ENCODE data around the gene ZBTB17. TPM values are rescaled to one million over a fixed set of nuclear protein-coding genes. Genes with fewer than 3 reads are reported as not detected.

The ZBTB17 gene
- total RNA-seq, 1 donor from 2014 or later, result 155 TPM

GRCh38 chr1:15998929-15999328 lies 23.0 kb upstream of the ZBTB17 start:
- DNase-seq (ENCODE audit: low spot score in 2 of 2), result no peak
- intact Hi-C loops (cut with DNase I), result no loop called here
- H3K4me1 ChIP-seq, result no peaks in the 10 kb centered on the region
- H3K36me3 ChIP-seq, result no peaks in the 10 kb centered on the region
- no peak overlapping the region for H3K27ac ChIP-seq
- H3K9me3 ChIP-seq, result no peaks in the 10 kb centered on the region
- H3K27me3 ChIP-seq, result no peaks in the 10 kb centered on the region
- H3K4me3 ChIP-seq, result no peak overlapping the region
- no peak for TF ChIP-seq CTCF (IDR thresholded peaks at IDR 0.05)

GRCh38 chr1:15997637-15998280 lies 21.9 kb upstream of the ZBTB17 start:
- no peak for TF ChIP-seq CTCF (IDR thresholded peaks at IDR 0.05)
- H3K9me3 ChIP-seq, result no peaks in the 10 kb centered on the region
- no peaks in the 10 kb centered on the region for H3K4me1 ChIP-seq
- H3K36me3 ChIP-seq, result no peaks in the 10 kb centered on the region
- H3K27me3 ChIP-seq, result no peaks in the 10 kb centered on the region
- intact Hi-C loops (cut with DNase I), result no loop called here
- H3K27ac ChIP-seq, result no peak overlapping the region
- no peak for DNase-seq (ENCODE audit: low spot score in 2 of 2)
- no peak overlapping the region for H3K4me3 ChIP-seq

- no peaks in the 10 kb centered on the region for H3K4me1 ChIP-seq
- no peak overlapping the region for H3K27ac ChIP-seq
- DNase-seq (ENCODE audit: low spot score in 2 of 2), result no peak
- no peak overlapping the region for H3K4me3 ChIP-seq
- no peaks in the 10 kb centered on the region for H3K27me3 ChIP-seq
- TF ChIP-seq CTCF (IDR thresholded peaks at IDR 0.05), result no peak
- no peaks in the 10 kb centered on the region for H3K36me3 ChIP-seq
- intact Hi-C loops (cut with DNase I), result no loop called here
- no peaks in the 10 kb centered on the region for H3K9me3 ChIP-seq
Observed at GRCh38 chr1:15997076-15997585, 21.2 kb upstream of the ZBTB17 start.

GRCh38 chr1:15994590-15995351 lies 18.9 kb upstream of the ZBTB17 start:
- Histone ChIP-seq H3K4me1 (no peaks in the 10 kb centered on the region), H3K4me3 (no peak overlapping the region), H3K9me3 (no peaks in the 10 kb centered on the region), H3K36me3 (no peaks in the 10 kb centered on the region), H3K27me3 (no peaks in the 10 kb centered on the region), H3K27ac (no peak overlapping the region)
- intact Hi-C loops (cut with DNase I), result loop anchor here (1.0 kb wide), 1 partner anchor 202 kb away; no protein-coding TSS in a partner anchor
- TF ChIP-seq CTCF (IDR thresholded peaks at IDR 0.05), result peak; percentile 78 to 93 (median 91)
- DNase-seq (ENCODE audit: low spot score in 2 of 2), result peak in 1 of 2 donors; percentile 75

GRCh38 chr1:15994081-15994480 lies 18.2 kb upstream of the ZBTB17 start:
- no peak for DNase-seq (ENCODE audit: low spot score in 2 of 2)
- no peaks in the 10 kb centered on the region for H3K9me3 ChIP-seq
- no peak overlapping the region for H3K4me3 ChIP-seq
- H3K36me3 ChIP-seq, result no peaks in the 10 kb centered on the region
- TF ChIP-seq CTCF (IDR thresholded peaks at IDR 0.05), result no peak
- no peaks in the 10 kb centered on the region for H3K4me1 ChIP-seq
- no peaks in the 10 kb centered on the region for H3K27me3 ChIP-seq
- intact Hi-C loops (cut with DNase I), result loop anchor here (1.0 kb wide), 1 partner anchor 202 kb away; no protein-coding TSS in a partner anchor
- H3K27ac ChIP-seq, result no peak overlapping the region
